Type B pancreatic cell (in vitro differentiated cells): ENCODE results near the gene RTN4. TPM values are rescaled to one million over a fixed set of nuclear protein-coding genes. Genes with fewer than 3 reads are reported as not detected.

Experiments
- DNase-seq: peaks from one replicate; pipeline ENCODE4 v3.0.0; 2021; ENCODE audit warnings: mixed read lengths; ENCODE audit not compliant: unreplicated experiment; ENCODE audit errors: extremely low spot score
- H3K27ac Mint-ChIP-seq: 2 replicates; pipeline ENCODE4 v1.8.0; 2021; ENCODE audit warnings: mild to moderate bottlenecking, mixed read lengths
- H3K27me3 Mint-ChIP-seq: 2 replicates; pipeline ENCODE4 v1.8.0; 2021; ENCODE audit warnings: mixed read lengths
- H3K36me3 Mint-ChIP-seq: 2 replicates; pipeline ENCODE4 v1.8.0; 2021; ENCODE audit warnings: mixed read lengths
- H3K4me1 Mint-ChIP-seq: one replicate; pipeline ENCODE4 v1.8.0; 2021; ENCODE audit warnings: mixed read lengths; ENCODE audit not compliant: unreplicated experiment
- H3K4me3 Mint-ChIP-seq: 2 replicates; pipeline ENCODE4 v1.8.0; 2021; ENCODE audit warnings: mild to moderate bottlenecking, mixed read lengths
- H3K9me3 Mint-ChIP-seq: 2 replicates; pipeline ENCODE4 v1.8.0; 2021; ENCODE audit warnings: mixed read lengths
- CTCF ChIP-seq: fragments of 200-600 bp; sonication (generic); conservative IDR thresholded peaks from 2 replicates; pipeline ENCODE4 v1.5.0; 2021; ENCODE audit warnings: antibody characterized with exemption, mild to moderate bottlenecking
- total RNA-seq: library from RNA; stranded (reverse); gene quantifications from 2 replicates; pipeline ENCODE4 v1.2.1, GENCODE V29; 2021; ENCODE audit warnings: low replicate concordance

The RTN4 gene
- total RNA-seq, 1 donor from 2014 or later, result 187 TPM

- H3K27me3 Mint-ChIP-seq, result no peaks in the 10 kb centered on the region
- no peak overlapping the region for H3K4me3 Mint-ChIP-seq
- H3K27ac Mint-ChIP-seq, result peak overlapping the region; percentile 7
- H3K36me3 Mint-ChIP-seq, result peaks cover 39% of the 10 kb centered on the region
- H3K4me1 Mint-ChIP-seq, result peaks cover 41% of the 10 kb centered on the region
- no peaks in the 10 kb centered on the region for H3K9me3 Mint-ChIP-seq
- no peak for DNase-seq
- TF ChIP-seq CTCF, result no peak
Measured at GRCh38 chr2:54977149-54977548, 73.1 kb downstream of the RTN4 start.

GRCh38 chr2:54975598-54976492, 74.4 kb downstream of the RTN4 start:
- Mint-ChIP-seq H3K9me3 (no peaks in the 10 kb centered on the region), H3K4me3 (no peak overlapping the region), H3K4me1 (peaks cover 41% of the 10 kb centered on the region), H3K36me3 (peaks cover 45% of the 10 kb centered on the region), H3K27ac (no peak overlapping the region), H3K27me3 (no peaks in the 10 kb centered on the region)
- no peak for DNase-seq
- TF ChIP-seq CTCF, result no peak

GRCh38 chr2:54975175-54975574, 75.1 kb downstream of the RTN4 start:
- Mint-ChIP-seq H3K27ac (no peak overlapping the region), H3K4me3 (no peak overlapping the region), H3K36me3 (peaks cover 44% of the 10 kb centered on the region), H3K27me3 (no peaks in the 10 kb centered on the region), H3K4me1 (peaks cover 35% of the 10 kb centered on the region), H3K9me3 (no peaks in the 10 kb centered on the region)
- TF ChIP-seq CTCF, result no peak
- DNase-seq, result no peak

GRCh38 chr2:54969940-54970338, 80.3 kb downstream of the RTN4 start:
- H3K4me1 Mint-ChIP-seq, result peaks cover 33% of the 10 kb centered on the region
- no peak for TF ChIP-seq CTCF
- H3K27me3 Mint-ChIP-seq, result no peaks in the 10 kb centered on the region
- H3K9me3 Mint-ChIP-seq, result no peaks in the 10 kb centered on the region
- H3K36me3 Mint-ChIP-seq, result peaks cover 47% of the 10 kb centered on the region
- DNase-seq, result no peak
- no peak overlapping the region for H3K27ac Mint-ChIP-seq
- no peak overlapping the region for H3K4me3 Mint-ChIP-seq

- TF ChIP-seq CTCF, result no peak
- DNase-seq, result no peak
- Mint-ChIP-seq H3K4me1 (peaks cover 33% of the 10 kb centered on the region), H3K27ac (no peak overlapping the region), H3K36me3 (peaks cover 45% of the 10 kb centered on the region), H3K4me3 (no peak overlapping the region), H3K9me3 (no peaks in the 10 kb centered on the region), H3K27me3 (no peaks in the 10 kb centered on the region)
Measured at GRCh38 chr2:54969295-54969939, 80.8 kb downstream of the RTN4 start.
